Activated CD4-positive, alpha-beta T cell treated with anti-CD3 and anti-CD28 coated beads, Interleukin-2, amount 50 U/mL, for 16 hours (primary cell): Measurements from ENCODE around the gene COA5.

Experiments
- DNase-seq: peaks from one replicate; pipeline ENCODE4 v3.0.0-alpha.2; 2020

The COA5 gene, protein sequence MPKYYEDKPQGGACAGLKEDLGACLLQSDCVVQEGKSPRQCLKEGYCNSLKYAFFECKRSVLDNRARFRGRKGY

GRCh38 chr2:98608116-98608961 is at the start of gene COA5, which contains the start of gene UNC50:
TSS of gene COA5 (minus strand) at chr2:98608512. CDS start at chr2:98608405, 107 bp downstream.
TSS of gene UNC50 (plus strand) at chr2:98608589. CDS start at chr2:98609760, 1,171 bp downstream.
- DNase-seq, result peak; percentile 92

GRCh38 chr2:98656800-98657199 is 48.5 kb upstream of the COA5 start:
- no peak for DNase-seq

DNA sequence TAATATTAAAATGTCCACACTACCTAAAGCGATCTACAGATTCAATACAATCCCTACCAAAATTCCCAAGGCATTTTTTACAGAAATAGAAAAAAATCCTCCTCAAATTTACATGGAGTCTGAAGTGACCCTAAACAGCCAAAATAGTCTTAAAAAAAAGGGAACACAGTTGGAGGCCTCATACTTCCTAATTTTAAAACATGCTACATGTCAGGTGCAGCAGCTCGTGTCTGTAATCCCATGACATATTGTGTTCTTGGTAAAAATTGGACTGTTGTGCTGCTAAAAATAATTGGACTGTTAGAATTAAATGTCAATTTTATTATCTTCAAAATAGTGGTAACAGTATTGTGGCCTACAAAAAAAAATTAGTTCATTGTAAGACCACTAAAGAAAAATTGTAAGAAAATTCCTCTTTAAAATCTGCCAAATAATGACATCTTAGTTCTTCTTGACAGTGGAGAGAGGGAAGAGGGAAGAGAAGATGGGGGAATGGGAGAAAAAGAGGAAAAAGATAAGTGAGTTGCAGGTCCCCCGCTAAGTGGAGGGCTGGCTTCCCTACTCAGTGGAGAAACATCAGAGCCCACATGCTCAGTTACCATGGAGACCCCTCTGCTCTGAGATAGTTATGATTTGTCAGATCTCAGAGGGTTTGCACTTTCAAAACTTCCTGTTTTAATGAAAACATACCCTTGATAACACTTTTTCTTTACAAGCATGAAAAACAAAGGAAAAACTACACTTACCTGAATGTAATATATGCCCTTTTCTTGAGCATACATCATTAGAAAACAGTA is 46.6 kb upstream of the COA5 start:
- DNase-seq, result no peak

DNA sequence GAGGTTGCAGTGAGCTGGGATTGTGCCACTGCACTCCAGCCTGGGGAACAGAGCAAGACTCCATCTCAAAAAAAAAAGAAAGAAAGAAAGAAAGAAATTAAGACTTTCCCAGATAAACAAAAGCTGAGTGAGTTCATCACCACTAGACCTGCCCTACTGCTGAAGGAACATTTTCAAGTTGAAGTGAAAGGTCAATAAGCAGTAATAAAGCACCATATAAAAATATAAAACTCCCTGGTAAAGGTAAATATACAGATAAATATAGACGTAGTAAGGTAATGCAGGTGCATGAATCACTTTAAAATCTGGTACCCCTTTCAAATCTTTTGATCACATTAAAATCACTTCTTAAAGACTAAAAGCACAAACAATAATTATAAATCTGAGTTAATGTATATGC is 42.7 kb upstream of the COA5 start:
- DNase-seq, result no peak

- no peak for DNase-seq
These were observed 41.7 kb upstream of the COA5 start for GRCh38 chr2:98649992-98650375.

DNA sequence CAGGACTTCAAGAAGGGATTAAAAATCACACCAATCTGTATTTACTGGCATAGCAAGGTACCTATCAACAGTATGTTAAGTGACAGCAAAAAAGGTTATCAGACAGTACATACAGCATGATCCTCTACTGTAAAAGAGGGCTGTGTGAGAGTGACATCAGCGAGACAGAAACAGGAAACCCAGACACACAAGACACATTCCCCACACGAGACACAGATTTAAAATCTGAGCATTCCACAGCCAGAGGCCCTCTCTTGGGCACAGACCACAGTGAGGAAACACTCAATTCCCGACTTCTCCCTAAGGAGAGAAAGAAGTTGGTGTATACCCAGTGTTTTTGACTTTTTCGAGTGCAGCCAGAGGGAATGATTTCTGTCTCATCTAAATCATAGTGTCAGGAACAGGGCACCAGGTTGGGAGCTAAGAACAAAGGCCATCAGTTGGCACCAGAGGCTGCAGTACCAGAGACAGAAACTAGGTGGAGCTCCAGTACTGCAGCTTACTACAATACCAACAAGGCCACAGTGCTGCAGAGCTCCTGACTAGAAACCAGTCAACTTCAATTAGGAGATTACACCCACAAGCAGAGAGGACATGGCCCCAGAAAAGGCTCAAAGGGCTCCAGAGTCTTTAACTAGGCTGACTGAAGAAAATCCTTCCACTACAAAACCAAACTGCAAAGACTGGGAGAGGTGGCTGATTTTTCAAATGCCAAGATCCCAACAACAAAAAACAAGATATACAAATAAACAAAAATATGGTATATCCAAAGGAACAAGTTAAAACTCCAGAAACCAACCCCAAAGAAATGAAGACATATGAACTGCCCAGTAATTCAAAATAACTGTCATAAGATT is 41.1 kb upstream of the COA5 start:
- peak; percentile 86 for DNase-seq

DNA sequence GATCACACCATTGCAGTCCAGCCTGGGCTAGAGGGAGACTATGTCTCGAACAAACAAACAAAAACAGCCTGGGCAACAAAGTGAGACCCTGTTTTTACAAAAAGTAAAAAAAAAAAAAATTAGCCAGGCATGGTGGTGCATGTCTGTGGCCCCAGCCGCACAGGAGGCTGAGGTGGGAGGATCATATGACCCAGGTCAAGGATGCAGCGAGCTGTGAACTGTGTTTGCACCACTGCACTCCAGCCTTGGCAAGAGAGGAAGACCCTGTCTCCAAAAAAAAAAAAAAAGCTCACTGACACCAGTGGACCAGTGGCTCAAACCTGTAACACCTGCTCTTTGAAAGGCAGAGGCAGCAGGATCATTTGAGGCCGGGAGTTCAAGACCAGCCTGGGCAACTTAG is 40.1 kb upstream of the COA5 start:
- no peak for DNase-seq

DNA sequence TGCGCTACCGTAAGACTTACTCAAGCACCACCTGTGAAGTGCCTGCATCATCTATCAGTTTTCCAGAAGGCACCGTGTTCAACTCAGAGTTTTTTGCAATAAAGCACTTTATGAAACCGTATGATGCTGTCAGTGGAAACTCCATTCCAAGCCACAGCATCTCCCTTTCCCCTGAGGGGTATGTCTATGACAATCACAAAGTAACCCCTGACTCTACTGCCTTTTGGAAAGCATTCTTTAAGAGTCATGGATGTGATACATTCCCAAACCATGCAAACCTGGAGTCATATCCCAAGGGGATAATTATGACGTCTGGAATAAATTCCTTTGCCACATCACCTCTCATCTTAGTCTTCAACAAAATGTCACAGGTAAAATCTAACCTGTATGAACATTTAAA is 39.3 kb upstream of the COA5 start:
- DNase-seq, result no peak

- no peak for DNase-seq
These were observed 35.3 kb upstream of the COA5 start for GRCh38 chr2:98643496-98644100.

GRCh38 chr2:98637401-98638147 is 29.3 kb upstream of the COA5 start:
- DNase-seq, result peak; percentile 75

DNA sequence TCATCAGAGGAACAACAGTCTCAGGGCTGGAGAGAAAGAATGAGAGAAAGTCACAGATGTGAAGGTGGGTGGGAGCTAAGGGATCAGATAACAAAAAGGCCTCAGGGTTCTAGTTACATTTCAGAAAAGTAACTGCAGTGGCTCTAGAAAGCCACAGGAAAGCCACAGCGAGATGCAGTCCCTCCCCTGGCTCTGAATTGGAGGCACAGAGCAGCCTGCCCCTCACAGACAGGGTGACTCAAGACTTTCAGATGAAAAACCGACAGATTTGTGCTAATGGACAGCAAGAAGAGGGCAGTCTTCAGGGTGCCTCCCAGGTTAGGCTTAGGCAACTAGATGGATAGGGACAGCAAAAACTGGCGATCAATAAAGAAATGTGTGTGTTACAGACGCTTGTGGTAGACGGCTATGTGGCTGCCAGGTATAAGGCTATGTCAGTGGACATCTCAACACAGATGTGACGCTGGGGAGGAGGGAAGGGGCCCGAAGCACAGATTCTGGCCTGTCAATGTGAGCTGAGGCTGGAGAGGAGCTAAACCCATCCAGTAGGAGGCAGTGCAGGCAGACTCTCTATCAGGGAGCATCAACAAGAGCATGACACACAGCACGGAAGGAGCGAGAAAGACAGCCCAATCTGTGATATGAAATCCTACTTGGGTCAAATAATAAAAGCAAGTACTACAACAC is 26.2 kb upstream of the COA5 start:
- peak; percentile 49 for DNase-seq

DNA sequence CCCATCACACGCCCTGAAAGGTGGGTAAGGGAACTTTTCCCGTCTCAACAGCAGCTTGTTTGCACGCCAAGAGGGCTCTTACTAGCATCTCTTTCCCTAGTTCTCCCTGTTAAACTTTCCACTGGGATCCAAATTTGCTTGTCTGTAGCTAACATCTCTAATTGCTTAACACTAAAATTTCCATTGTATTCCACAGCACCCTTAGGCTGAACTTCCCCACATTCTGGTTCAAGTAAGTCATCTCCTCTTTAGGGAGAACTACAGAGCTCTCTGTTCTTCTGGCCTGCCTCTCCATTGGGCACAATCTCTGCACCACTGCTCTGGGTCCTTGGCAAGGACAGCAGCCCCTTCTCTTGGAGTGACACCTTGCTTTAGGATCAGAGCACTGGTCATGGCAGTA is 24.0 kb upstream of the COA5 start:
- DNase-seq, result no peak

GRCh38 chr2:98623657-98624056 is 15.3 kb upstream of the COA5 start:
- no peak for DNase-seq

DNA sequence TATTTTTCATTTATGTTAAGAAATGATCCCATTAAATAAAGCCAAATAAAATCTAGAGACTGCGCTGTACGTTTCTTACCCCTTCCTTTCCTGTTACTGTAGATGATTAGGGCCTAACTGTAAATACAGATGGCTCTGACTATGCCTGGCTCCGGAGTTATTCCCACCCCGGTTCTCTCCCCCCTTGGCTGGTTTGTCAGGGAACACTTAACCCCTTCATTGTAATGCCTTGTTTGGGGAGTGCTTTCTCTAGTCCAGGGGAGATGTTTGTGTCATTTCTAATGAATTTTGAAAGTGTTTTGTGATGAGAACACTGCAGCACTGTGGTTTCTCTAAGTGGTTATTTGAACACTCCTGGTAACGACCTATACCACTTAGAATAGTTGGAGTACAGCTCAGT is 8.8 kb upstream of the COA5 start:
- DNase-seq, result no peak

GRCh38 chr2:98615481-98615880 is 7.2 kb upstream of the COA5 start:
- DNase-seq, result no peak

- DNase-seq, result no peak
These were observed 5.9 kb upstream of the COA5 start for GRCh38 chr2:98614024-98614739.

- DNase-seq, result no peak
These were observed 771 bp upstream of the COA5 start for GRCh38 chr2:98608962-98609604.

DNA sequence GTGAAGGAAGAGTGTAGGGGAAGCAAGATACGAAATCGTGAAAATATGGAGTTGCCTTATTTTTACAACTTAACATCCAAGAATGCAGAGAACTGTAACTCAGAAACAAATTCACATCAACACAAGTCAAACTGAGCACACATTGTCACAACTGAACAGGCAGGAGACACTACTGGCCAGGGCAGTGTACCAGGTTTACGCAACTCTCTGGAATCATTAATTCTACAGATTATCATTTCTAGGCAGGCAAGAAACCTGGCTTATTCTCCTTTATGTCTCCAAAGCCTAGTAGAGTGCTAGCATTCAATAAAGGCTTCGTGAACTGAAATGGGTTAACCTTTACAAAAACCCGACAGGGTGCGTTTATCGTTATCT is 584 bp downstream of the COA5 start:
- DNase-seq, result no peak

DNA sequence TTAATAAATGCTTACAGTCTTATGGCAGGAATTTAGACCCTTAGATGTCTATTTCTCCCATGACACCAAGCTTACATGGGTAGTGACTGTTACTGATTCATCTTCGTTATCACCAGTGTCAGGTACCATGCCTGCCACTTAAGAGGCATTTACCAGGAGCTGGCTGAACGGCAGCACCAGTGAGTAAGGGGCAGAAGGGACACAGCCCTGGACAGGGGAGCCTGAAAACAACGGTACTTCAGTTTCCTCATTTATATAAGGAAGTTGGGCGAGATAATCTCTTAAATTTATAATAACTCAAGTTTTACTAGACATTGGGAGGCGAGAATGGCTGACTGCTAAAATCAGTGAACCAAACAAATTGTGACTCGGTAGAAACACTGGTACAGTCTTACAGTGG is 1.2 kb downstream of the COA5 start:
- DNase-seq, result no peak

DNA sequence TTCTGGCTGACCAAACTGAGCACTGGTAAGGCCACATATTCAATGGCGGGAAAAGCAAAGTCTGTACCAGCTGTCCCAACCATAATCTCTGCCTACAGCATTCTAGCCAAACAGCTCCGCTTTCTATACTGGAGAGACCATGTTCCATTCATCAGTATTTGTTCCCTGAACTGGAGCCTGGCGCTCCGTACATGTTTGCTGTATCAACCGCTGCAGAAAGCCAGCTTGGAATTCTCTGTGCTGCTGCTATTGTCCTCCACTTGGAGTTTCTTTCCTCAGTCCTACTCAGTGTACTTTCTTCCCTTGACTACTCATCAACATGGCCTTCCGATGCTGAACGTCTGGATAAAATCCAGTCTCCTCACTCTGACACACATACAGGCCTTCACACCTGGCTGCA is 1.9 kb downstream of the COA5 start:
- DNase-seq, result no peak
